ENCODE measurements around the gene CENPS.
"Not testable (repeated sequence)": the region's sequence is repeated elsewhere in the genome, so short reads cannot be mapped to it uniquely, and the experiment has no call there.

GRCh38 chr1:10415967-10416366 lies 14.3 kb upstream of the CENPS start:
- TF ChIP-seq, protein P1, sequence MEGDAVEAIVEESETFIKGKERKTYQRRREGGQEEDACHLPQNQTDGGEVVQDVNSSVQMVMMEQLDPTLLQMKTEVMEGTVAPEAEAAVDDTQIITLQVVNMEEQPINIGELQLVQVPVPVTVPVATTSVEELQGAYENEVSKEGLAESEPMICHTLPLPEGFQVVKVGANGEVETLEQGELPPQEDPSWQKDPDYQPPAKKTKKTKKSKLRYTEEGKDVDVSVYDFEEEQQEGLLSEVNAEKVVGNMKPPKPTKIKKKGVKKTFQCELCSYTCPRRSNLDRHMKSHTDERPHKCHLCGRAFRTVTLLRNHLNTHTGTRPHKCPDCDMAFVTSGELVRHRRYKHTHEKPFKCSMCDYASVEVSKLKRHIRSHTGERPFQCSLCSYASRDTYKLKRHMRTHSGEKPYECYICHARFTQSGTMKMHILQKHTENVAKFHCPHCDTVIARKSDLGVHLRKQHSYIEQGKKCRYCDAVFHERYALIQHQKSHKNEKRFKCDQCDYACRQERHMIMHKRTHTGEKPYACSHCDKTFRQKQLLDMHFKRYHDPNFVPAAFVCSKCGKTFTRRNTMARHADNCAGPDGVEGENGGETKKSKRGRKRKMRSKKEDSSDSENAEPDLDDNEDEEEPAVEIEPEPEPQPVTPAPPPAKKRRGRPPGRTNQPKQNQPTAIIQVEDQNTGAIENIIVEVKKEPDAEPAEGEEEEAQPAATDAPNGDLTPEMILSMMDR (IDR thresholded peaks at IDR 0.05; ENCODE audit: control extremely low read depth in 1 of 3, insufficient read depth in 1 of 3, low read depth in 1 of 3, low read length in 3 of 3), result not testable (repeated sequence)
- TF ChIP-seq RFX5 (IDR thresholded peaks at IDR 0.05; ENCODE audit: borderline replicate concordance, low read depth, low read length); EZH2 (IDR thresholded peaks at IDR 0.05; ENCODE audit: low read depth, low read length, severe bottlenecking): not testable (repeated sequence)

Measured in H1 (cell line).